Stimulated activated naive CD8-positive, alpha-beta T cell treated with anti-CD3 and anti-CD28 coated beads, Interleukin-15, Interleukin-2, amounts not matched to agents 100 U/mL and 50 U/mL, for 24 hours (primary cell): ENCODE results near the gene CACNG7.
A peak's percentile ranks its signal among the peaks of the same experiment; 100 is the strongest.
"Not testable (repeated sequence)": the region's sequence is repeated elsewhere in the genome, so short reads cannot be mapped to it uniquely, and the experiment has no call there.

Source experiments
- ATAC-seq: fragments of 150-1000 bp; cut with Tn5 transposase; one replicate; pipeline ENCODE4 v1.10.0; 2021
- DNase-seq: peaks from one replicate; pipeline ENCODE4 v3.0.0; 2021

Gene CACNG7

GRCh38 chr19:53906211-53907192 is 2.6 kb upstream of the CACNG7 start:
- peak; percentile 84 for DNase-seq
- peak; percentile 64 for ATAC-seq

GRCh38 chr19:53907193-53907581 is 1.9 kb upstream of the CACNG7 start:
- no peak for ATAC-seq
- no peak for DNase-seq

GRCh38 chr19:53907690-53908089 is 1.4 kb upstream of the CACNG7 start:
- no peak for ATAC-seq
- no peak for DNase-seq

- DNase-seq: peak; percentile 58
Observed at GRCh38 chr19:53908106-53908934, 758 bp upstream of the CACNG7 start.

GRCh38 chr19:53909471-53910169 is 542 bp downstream of the CACNG7 start:
- no peak for ATAC-seq

More at GRCh38 chr19:53908106-53908934, 758 bp upstream of the CACNG7 start:
- peak; percentile 85 for ATAC-seq

GRCh38 chr19:53910170-53910518 is 1.1 kb downstream of the CACNG7 start:
- DNase-seq (no peak), ATAC-seq (no peak)

More at GRCh38 chr19:53909471-53910169, 542 bp downstream of the CACNG7 start:
- no peak for DNase-seq

GRCh38 chr19:53912653-53913052 is 3.6 kb downstream of the CACNG7 start:
- ATAC-seq (no peak), DNase-seq (peak; percentile 32)

GRCh38 chr19:53915000-53915399 is 5.9 kb downstream of the CACNG7 start:
- no peak for DNase-seq
- no peak for ATAC-seq

- ATAC-seq (no peak), DNase-seq (no peak)
Observed at GRCh38 chr19:53916004-53916403, 6.9 kb downstream of the CACNG7 start.

- no peak for ATAC-seq
- no peak for DNase-seq
Observed at GRCh38 chr19:53917356-53917755, 8.3 kb downstream of the CACNG7 start.

- peak; percentile 39 for DNase-seq
- no peak for ATAC-seq
Observed at GRCh38 chr19:53927739-53928138, 18.7 kb downstream of the CACNG7 start.

GRCh38 chr19:53936029-53936428 is 27.0 kb downstream of the CACNG7 start:
- no peak for ATAC-seq
- DNase-seq: no peak

GRCh38 chr19:53942001-53942786 is 33.1 kb downstream of the CACNG7 start:
- ATAC-seq (no peak), DNase-seq (peak; percentile 30)

GRCh38 chr19:53944416-53944815 is 35.3 kb downstream of the CACNG7 start:
- no peak for DNase-seq
- no peak for ATAC-seq

GRCh38 chr19:53944933-53945332 is 35.9 kb downstream of the CACNG7 start:
- no peak for ATAC-seq
- no peak for DNase-seq

- ATAC-seq (no peak), DNase-seq (no peak)
Observed at GRCh38 chr19:53945441-53945840, 36.4 kb downstream of the CACNG7 start.

GRCh38 chr19:53945998-53946397 is 36.9 kb downstream of the CACNG7 start:
- ATAC-seq: no peak
- no peak for DNase-seq

GRCh38 chr19:53947624-53948023 is 38.5 kb downstream of the CACNG7 start:
- ATAC-seq (no peak), DNase-seq (no peak)

GRCh38 chr19:53948611-53949010 is 39.5 kb downstream of the CACNG7 start:
- not testable (repeated sequence) for DNase-seq, ATAC-seq

GRCh38 chr19:53951436-53951835 is 42.4 kb downstream of the CACNG7 start:
- no peak for ATAC-seq
- no peak for DNase-seq

GRCh38 chr19:53951947-53952346 is 42.9 kb downstream of the CACNG7 start:
- no peak for DNase-seq
- ATAC-seq: no peak
